ENCODE results near the gene SSR2.
"Not testable (repeated sequence)": the region's sequence is repeated elsewhere in the genome, so short reads cannot be mapped to it uniquely, and the experiment has no call there.

SSR2 gene

GRCh38 chr1:156045076-156045475, 24.3 kb upstream of the SSR2 start:
- DNase-seq, result no peak

GRCh38 chr1:156042828-156043227, 22.1 kb upstream of the SSR2 start:
- DNase-seq, result no peak

GRCh38 chr1:156034991-156035390, 14.2 kb upstream of the SSR2 start:
- DNase-seq, result not testable (repeated sequence)

- DNase-seq, result no peak
Observed at GRCh38 chr1:156033011-156033410, 12.3 kb upstream of the SSR2 start.

DNA sequence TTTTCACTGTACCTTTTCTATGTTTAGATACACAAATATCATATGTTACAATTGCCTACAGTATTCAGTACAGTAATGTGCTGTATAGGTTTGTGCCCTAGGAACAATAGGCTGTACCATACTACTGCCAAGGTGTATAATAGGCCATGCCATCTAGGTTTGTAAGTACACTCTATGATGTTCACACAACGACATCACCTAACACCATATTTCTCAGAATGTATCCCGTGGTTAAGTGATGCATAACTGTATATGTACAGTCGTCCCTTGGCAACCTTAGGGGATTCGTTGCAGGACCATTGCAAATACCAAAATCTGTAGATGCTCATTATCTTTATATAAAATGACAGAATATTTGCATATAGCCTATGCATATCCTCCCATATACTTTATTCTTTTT, 5.8 kb upstream of the SSR2 start:
- no peak for DNase-seq

DNA sequence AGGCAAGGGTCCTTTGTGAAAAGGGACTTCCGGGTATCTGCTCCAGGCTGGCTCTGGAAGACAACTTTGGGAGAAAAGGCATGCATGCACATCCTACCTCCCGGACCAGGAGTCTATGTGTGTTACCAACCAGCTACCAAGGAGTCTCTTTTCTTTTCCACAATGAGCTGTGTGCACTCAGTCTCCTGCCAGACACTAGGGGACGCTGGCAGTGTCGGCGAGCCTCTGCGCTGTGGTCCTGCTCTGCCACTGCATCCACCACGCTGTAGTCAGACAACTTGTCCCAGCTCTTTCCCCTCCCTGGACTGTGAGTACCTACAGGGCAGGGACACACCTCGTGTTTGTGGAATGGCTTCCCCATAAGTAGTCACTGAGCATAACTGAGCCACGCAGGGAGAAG, 5.1 kb upstream of the SSR2 start:
- no peak for DNase-seq

DNA sequence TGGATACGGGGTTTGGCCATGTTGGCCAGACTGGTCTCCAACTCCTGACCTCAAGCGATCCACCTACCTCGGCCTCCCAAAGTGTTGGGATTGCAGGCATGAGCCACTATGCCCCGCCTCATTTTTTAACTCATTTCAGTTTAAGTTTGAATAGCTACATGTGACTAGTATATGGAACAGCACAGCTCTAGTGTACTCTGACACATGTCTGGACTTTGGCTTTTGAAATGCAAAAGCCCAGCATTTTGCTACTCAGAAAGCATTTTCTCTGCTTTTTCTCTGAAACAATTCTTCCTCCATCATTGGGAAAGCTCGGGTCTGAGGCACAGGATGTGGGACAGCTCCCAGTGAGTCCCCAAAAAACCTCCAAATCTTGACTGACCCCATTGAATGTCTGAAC, 4.0 kb upstream of the SSR2 start:
- no peak for DNase-seq

GRCh38 chr1:156021954-156022353, 1.2 kb upstream of the SSR2 start:
- DNase-seq, result no peak

- no peak for DNase-seq
Observed at GRCh38 chr1:156021093-156021428, 310 bp upstream of the SSR2 start.

DNA sequence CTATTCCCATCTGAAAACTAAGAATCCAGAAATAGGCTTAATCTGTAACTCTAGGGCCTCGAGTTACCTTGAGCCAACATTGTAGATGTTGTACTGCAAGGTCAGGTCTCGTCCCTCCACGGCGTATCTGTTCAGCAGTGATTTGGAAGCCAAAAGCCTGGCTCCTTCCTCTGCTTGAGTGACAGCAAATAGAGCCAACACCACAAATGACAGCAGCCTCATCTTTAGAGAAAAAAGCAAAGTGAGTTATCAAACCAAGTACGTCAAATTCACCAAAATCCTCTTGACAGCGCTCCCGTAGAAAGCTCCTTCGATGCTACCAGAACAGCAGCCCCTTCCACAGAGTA, 832 bp downstream of the SSR2 start:
- DNase-seq, result no peak

DNA sequence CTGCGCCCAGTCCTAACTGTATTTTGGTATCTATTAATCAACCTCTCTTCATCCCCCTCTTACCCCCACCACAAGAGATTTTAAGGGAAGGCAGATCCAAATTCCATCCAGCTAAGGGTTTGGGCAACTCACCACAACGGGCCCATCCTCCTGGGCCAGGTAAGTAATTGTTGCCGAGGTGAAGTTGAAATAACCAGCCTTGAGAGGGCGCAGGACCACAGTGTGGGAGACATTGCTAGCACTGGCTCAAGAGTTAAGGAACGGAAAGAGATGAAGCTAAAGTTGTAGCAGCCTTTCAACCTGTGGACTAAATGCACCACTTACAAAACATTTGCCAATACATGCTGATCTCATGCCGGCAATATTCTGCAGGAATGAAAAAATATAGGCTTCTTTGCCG, 5.9 kb downstream of the SSR2 start:
- DNase-seq, result no peak

DNA sequence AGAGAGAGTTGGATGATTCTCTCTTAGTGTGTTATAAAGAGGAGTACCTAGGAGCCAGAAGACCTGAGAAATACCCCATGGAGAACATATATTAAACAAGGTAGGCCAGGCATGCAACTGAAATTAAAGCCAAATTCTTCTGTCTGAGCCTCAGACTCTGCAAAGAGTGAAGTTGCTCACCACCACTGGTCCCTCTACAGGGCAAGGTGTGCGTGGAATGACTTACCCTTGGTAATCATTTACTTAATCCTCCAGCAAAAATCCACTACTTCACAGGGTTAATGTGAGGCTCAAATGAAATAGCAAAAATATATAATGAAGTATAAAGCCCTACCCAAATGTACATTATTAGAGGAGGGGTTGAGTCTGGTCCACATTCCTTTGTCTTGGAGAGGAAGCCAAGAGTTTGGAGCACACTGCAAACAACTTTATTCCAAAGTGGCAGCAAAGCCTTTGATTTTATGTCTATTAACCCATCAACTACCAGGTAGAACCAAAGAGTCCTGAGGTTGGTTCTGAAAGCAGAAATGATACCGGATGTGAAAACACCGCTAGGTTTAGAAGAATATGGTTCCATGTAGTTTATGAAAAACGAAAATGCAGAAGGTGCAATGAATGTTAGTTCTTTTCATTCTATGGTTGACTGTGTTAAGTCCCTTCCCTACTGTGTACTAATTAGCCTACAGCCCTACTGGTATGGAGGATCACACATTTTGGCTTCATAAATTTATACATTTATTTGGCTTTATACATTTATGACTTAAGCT, 8.5 kb downstream of the SSR2 start:
- no peak for DNase-seq

GRCh38 chr1:156009404-156009803, 11.3 kb downstream of the SSR2 start:
- DNase-seq, result no peak

DNA sequence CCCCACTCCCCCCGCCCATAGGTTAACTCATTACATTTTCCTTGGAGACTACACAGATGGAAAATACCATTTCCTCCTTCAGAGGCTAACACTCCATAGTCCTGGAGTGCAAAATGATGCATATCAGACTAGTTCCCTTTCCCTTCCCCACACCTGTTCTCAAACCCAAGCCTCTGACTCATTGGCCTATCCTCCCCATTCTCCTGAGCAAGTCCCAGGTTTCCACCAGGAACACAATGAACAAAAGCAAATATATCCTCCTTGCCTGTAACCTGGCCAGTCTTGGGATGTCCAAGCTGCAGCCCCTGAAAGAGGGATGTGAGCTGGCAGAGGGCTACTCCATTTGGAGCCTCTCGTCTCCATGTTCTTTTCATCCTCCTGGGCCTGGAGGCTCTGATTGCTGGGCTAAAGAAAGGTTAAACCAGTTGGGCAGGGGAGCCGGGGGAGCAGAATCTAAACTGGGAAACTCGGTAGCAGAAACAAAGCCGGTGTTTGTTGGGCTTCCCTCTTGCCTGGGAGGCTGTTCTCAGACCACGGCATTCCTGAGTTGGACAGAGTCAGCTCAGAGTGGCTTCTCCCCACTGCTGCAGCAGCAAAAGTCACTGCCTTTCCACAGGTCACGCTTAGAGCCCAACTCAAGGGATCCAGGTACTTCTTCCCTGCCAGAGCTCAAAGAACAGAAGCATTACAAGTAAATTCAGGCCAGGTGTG, 13.9 kb downstream of the SSR2 start:
- DNase-seq, result no peak

DNA sequence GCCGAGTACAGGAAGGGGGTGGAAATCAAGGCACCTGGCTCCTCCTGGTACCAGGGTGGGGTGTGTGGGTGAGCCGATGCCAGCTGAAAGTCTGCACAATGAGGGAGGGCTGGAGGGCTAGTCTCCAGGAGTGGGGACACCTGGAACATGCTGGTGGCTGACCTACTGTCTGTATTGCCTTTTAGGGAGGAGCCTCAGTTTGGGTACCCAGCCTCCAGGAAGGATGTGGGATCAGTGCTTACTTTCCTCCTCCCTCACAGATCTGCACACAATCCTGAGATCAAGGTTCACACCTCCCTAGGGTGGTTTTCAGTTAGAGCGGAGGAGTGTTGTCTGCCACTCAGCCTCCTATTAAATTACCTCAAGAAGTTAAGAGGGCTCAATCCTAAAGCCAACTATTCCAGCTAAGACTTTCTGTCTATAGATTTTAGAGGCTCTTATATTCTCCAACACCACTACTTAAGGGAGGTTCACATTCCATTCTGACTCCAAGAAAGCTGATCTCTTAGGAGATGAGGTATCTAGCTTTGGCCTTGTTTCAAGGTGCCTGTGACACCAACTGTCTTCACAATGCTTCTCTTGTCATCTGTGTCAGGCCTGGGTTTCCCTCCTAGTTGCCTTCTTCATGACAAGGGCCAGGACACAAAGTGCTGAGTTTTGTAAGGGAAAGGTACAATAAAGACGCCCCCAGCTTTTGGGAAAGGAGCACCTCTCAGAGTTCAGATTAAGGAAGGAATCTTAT, 15.7 kb downstream of the SSR2 start:
- no peak for DNase-seq

DNA sequence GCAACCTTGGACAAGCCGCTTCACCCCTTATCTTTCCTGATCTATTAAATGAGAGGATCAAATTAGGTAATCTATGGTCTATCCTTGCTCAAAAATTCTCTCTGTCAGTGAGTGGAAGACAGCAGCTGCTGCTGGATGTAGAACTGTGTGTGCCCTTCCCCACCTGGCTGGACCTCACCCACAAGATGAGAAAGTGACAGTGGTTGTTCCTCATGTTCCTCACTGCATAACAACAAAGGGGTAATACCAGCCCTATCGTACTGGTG, 16.9 kb downstream of the SSR2 start:
- DNase-seq, result no peak

GRCh38 chr1:156002188-156002911, 18.4 kb downstream of the SSR2 start:
- no peak for DNase-seq

DNA sequence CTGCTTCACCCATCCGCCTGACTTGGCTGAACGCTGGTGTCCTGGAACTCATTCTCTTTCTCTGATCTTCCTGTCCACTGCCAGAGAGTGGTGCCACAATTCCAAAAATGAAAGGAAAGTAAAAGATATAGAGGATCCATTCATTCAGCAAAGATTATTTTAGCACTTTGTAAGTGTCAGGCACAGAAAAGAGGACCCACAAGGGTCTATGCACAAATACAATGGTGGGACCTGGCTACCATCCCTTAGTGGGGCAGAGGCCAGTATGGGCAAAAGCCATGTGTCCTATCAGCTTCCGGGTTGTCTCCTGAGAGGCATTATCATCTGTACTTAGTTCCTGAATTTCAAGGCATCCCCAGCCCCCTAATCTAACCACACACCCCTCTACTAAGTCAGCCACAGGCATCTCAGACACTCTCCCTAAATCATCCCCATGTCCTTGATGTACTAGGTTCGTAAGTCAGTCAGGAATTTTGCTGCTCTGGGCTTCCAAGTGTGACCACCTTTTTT, 19.0 kb downstream of the SSR2 start:
- DNase-seq, result no peak

GRCh38 chr1:156001021-156001661, 19.6 kb downstream of the SSR2 start:
- DNase-seq, result no peak

DNA sequence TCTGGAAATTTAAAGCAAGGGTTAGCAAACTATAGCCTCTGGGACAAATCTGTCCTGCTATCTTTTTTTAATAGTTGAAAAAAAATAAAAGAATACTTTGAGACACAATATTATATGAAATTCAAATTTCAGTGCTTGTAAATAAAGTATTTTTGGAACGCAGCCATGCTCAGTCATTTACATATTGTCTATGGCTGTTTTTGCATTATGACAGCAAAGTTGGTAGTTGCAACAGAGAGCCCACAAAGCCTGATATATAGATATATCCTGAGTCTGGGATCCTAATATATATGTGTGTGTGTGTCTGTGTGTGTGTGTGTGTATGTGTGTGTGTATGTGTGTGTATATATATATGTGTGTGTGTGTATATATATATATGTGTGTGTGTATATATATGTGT, 20.8 kb downstream of the SSR2 start:
- DNase-seq, result no peak

- no peak for DNase-seq
Observed at GRCh38 chr1:155996166-155996565, 24.6 kb downstream of the SSR2 start.

DNA sequence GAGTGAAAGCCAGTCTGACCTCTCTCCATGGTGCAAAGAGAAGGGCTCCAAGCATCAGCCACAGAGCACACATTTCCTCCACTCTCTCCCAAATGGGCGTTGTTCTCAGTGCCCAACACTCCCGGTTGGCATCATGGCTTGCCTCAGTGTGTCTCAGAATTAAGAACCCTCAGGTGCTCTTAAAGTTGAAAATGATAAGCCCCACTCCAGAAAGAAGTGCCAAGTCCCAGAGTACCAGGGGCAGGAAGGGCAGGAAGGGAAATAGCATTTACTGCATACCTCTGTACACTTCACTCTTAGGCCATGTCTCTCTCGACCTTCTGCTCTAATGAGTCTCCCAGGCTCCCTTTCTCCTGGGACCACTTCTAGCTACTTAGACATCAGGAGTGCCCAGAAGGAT, 27.2 kb downstream of the SSR2 start:
- DNase-seq, result no peak
